Lower leg skin (tissue), 3 donors: ENCODE measurements around the gene MAD1L1.

Experiments used
- POLR2A ChIP-seq, 2 donors: fragments of 450-650 bp; IDR thresholded peaks; one replicate each; pipeline ENCODE4 v1.6.1; 2016 to 2017; ENCODE audit warnings: antibody characterized with exemption in 2 of 2, mild to moderate bottlenecking in 1 of 2, moderate library complexity in 1 of 2
- TF ChIP-seq, protein P1 (sequence below), 3 donors: fragments of 450-650 bp; IDR thresholded peaks; one replicate each; pipeline ENCODE4 v1.5.1; 2016; ENCODE audit warnings: antibody characterized with exemption in 3 of 3, mild to moderate bottlenecking in 3 of 3, moderate library complexity in 2 of 3

DNA sequence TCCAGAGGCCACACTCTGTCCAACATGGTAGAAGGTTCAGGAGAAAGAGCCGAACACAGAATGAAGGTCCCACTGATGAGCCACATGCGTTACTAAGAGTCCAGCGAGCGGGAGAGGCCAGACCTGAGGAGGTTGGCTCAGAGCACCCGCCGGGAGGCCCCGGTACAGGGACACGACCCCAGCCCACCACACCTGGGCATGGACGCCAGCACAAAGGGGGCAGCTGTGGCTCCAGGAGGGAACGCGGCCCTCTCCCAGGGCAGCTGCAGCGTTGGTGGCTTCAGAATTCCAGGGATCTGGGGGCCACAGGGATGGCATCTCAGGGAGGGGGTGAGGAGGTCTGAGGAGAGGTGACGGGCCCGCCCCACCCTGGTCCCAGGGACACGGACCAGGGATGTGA lies 280.0 kb downstream of the MAD1L1 start:
- TF ChIP-seq POLR2A (IDR thresholded peaks at IDR 0.05): no peak
- TF ChIP-seq, protein P1, sequence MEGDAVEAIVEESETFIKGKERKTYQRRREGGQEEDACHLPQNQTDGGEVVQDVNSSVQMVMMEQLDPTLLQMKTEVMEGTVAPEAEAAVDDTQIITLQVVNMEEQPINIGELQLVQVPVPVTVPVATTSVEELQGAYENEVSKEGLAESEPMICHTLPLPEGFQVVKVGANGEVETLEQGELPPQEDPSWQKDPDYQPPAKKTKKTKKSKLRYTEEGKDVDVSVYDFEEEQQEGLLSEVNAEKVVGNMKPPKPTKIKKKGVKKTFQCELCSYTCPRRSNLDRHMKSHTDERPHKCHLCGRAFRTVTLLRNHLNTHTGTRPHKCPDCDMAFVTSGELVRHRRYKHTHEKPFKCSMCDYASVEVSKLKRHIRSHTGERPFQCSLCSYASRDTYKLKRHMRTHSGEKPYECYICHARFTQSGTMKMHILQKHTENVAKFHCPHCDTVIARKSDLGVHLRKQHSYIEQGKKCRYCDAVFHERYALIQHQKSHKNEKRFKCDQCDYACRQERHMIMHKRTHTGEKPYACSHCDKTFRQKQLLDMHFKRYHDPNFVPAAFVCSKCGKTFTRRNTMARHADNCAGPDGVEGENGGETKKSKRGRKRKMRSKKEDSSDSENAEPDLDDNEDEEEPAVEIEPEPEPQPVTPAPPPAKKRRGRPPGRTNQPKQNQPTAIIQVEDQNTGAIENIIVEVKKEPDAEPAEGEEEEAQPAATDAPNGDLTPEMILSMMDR (IDR thresholded peaks at IDR 0.05): no peak
